HFF-Myc (cell line): ENCODE data around the gene REN.

ENCODE experiments used
- DNase-seq: peaks from one replicate; pipeline ENCODE4 v3.0.0-alpha.2; 2011; ENCODE audit warnings: low read depth; ENCODE audit errors: extremely low read depth
- H3K4me3 ChIP-seq: replicated peaks from 2 replicates; pipeline ENCODE4 v1.5.1; 2011; ENCODE audit warnings: low read depth, mild to moderate bottlenecking, control low read depth, low read length
- TF ChIP-seq, protein P1 (sequence below): IDR thresholded peaks from 2 replicates; pipeline ENCODE4 v1.5.1; 2012; ENCODE audit warnings: mild to moderate bottlenecking, low read depth, low read length, control low read depth; ENCODE audit errors: missing control alignments

The REN gene

DNA sequence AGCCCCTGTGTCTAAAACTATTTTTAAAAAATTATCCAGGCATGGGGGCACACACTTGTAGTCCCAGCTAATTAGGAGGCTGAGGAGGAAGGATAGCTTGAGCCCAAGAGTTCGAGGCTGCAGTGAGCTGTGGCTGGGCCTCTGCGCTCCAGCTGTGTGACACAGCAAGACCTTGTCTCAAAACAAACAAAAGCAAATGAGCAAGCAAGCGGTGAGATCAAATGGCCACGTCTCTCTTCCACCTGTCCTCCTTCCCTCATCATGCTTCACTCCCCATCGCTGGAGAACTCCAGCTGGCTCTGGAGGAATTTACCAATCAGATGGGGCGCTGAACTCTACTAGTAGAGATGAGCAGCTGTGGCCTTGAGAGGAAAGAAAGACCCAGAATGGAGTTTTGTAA, 14.0 kb upstream of the REN start:
- DNase-seq: no peak

DNA sequence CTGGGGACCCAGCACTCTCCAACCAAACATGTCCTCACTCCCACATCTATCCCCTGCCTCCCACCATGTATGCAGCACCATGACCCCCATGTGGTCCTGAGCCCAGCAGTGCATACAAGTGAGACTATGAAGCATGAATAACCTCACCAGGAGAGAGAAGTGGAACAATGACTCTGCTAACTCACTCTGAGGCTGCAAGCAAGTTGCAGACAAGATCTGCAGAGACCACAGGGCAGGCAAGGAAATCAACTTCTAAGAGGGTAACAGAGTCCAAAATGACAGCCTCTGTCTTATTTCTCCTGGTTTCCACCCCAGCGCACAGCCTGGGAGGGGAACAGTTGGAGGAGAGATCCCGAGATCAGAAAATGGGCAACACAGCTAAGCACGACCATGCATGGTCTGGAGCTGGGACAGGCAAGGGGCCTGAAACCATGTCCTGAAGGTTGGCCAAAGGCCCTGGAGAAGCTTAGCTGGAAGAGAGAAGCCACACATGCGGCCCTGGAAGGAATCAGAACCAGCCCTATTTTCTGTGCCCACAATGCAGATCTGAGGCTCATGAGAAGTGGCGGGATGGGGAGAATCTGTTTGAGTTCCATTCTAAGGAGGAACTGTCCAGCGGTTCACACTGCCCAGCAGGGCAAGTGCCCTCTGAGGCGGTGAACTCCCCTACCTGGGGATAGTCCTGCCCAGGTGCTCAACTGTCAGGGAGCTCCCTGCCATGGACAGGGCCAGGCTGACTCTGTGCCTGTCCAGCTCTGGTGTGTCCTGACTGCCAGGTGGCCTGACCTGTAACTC, 12.5 kb upstream of the REN start:
- TF ChIP-seq, protein P1, sequence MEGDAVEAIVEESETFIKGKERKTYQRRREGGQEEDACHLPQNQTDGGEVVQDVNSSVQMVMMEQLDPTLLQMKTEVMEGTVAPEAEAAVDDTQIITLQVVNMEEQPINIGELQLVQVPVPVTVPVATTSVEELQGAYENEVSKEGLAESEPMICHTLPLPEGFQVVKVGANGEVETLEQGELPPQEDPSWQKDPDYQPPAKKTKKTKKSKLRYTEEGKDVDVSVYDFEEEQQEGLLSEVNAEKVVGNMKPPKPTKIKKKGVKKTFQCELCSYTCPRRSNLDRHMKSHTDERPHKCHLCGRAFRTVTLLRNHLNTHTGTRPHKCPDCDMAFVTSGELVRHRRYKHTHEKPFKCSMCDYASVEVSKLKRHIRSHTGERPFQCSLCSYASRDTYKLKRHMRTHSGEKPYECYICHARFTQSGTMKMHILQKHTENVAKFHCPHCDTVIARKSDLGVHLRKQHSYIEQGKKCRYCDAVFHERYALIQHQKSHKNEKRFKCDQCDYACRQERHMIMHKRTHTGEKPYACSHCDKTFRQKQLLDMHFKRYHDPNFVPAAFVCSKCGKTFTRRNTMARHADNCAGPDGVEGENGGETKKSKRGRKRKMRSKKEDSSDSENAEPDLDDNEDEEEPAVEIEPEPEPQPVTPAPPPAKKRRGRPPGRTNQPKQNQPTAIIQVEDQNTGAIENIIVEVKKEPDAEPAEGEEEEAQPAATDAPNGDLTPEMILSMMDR: no peak
- H3K4me3 ChIP-seq: no peak overlapping the region
- DNase-seq: no peak

More for the DNA sequence above, 14.0 kb upstream of the REN start:
- no peak overlapping the region for H3K4me3 ChIP-seq
- TF ChIP-seq, protein P1: no peak

DNA sequence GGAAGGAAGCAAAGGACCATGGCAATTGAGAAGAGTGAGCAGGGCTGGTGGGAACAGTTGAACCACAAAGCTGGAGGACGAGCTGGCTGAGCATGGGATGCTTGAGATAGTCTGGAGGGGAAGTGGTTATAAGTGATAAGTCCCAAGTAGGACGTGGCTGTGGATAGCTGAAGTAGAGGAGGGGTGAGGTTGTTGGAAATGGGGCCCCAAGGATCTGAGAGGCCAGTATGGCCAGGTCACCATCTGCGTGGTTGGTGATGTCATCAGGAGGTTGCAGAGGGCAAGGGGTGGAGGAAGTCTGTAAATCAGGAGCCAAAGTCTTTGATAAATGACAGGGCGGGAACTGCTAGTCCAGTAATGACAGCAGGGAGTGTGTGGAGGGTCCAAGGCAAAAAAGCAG, 11.0 kb upstream of the REN start:
- TF ChIP-seq, protein P1: no peak
- H3K4me3 ChIP-seq: no peak overlapping the region
- DNase-seq: no peak

DNA sequence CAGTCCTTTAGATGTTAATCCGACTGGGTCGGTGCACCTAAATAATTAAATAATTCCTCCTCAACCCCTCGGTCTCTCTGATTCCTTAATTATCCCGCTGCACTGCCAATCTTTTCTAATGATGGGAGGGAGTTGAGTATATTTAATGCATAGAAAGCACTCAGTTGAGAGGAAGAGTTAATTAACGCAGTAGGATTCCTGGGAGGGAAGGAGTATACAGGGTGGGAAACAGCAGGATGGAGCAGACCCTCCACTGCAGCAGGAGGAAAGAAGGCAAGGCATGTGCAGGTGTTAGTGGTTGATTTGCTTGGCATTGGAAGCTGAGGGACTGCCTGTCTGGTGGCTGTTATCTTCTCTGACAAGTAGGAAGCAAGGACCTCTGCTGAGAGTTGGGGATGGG, 9.9 kb upstream of the REN start:
- TF ChIP-seq, protein P1: no peak
- H3K4me3 ChIP-seq: no peak overlapping the region
- no peak for DNase-seq

DNA sequence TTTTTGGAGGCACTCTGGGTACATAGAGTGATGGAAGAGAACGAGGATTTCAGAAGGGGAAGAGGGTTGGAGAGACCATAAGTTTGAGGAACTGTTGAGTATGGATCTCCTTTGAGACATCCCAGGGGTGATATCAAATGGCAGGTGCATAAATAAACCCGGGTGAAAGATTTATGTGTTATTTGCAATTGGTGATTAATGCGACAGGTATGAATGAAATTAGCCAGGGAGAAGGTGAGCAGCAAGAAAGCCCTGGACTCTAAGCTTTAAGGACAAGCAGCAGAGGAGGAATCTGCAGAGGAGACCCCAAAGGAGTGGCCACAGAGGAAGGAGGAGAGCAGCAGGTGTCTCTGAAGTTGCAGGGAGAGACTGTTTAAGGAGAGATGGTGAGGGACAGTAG, 8.8 kb upstream of the REN start:
- H3K4me3 ChIP-seq: no peak overlapping the region
- TF ChIP-seq, protein P1: no peak
- DNase-seq: no peak

DNA sequence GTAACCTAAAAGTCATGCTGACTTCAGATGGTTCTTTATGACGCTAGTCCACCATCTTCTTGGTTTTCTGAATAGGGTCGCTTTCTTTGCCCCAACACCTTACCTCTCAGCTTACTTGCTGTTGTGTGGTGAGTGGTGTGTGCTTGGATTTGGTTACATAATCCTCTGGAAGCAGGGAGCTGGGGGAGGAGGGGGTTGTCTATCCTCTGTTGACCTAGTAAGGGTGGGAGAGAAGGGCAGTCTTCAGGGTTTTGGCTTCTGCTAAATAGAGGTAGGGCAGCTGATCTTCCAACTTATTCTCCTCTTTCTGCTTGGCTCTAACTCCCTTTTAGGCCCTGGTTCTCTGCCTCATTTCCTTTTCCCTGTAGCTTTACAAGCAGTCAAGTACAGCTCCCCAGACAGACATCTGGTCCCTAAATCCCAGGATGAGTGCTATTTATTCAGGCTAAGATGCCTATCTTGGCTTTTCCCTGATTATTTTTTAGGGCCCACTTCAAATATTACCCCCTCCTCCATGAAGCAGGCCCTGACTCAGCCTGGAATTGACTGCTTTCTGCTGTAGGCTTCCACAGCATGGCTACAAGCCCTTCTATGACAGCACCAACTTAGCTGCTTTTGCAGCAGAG, 6.4 kb upstream of the REN start:
- no peak for DNase-seq
- TF ChIP-seq, protein P1: no peak
- H3K4me3 ChIP-seq: no peak overlapping the region

DNA sequence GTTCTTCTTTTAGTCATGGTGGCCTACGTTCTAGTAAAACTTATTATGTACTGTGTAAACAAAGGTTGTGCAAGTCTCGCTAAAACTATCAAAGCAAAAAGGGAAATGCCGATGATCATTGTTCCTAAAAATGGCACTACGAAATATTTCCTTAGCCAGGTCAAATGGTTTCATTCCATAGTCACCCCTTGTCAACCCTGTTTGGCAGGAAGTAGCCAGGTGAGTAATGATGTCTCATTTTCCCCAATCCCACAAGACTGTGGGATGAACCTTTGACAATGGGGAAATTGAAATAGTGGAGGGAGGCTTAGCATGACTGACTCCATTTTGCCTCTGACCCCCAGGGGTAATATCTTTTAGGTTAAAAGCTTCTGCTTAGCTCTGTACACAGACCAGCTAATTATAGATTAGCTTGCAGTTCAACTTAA, 5.6 kb upstream of the REN start:
- TF ChIP-seq, protein P1: no peak
- no peak for DNase-seq
- H3K4me3 ChIP-seq: no peak overlapping the region
